K562 (cell line): ENCODE data around the gene DNMBP. TPM values are rescaled to one million over a fixed set of nuclear protein-coding genes. Genes with fewer than 3 reads are reported as not detected.
"Not testable (repeated sequence)": the region's sequence is repeated elsewhere in the genome, so short reads cannot be mapped to it uniquely, and the experiment has no call there.

Source experiments
- ATAC-seq: fragments of 200-7000 bp; cut with Tn5 transposase; 3 replicates; pipeline ENCODE4 v1.9.1; 2020; ENCODE audit warnings: moderate library complexity
- BruUV-seq: library from RNA; stranded (reverse); fragments of 400-500 nt; replicated peaks from 2 replicates; lab custom pipeline; 2021; lab: Mats Ljungman, UMichigan
- CTCF ChIA-PET: fragments of 300-600 bp; formaldehyde crosslinking; extraction: SDS; loops from one replicate; lab custom pipeline; 2021; ENCODE audit warnings: low intra/inter-chr PET ratio; lab: Yijun Ruan, JAX
- POLR2A ChIA-PET: fragments of 300-600, 350-650 bp; sonication (Branson Sonifier 250); formaldehyde crosslinking; extraction: SDS; loops from one replicate; lab custom pipeline; 2021; ENCODE audit warnings: antibody characterized with exemption, inconsistent platforms; lab: Yijun Ruan, JAX
- DNase-seq, 4 experiments: peaks; one replicate each; pipeline versions ENCODE4 v3.0.0 to v3.0.0-alpha.2; 2011 to 2018; ENCODE audit warnings: low spot score in 3 of 4, mixed read lengths in 3 of 4; ENCODE audit errors: extremely low read depth in 1 of 4
- FAIRE-seq: peaks from 2 replicates; lab custom pipeline; 2011; peaks lifted over from hg19 to GRCh38; lab: Jason Lieb, UNC
- H2AFZ ChIP-seq: 2 replicates; pipeline ENCODE4 v1.6.0; 2011; ENCODE audit warnings: low read depth, low read length, control low read depth, inconsistent platforms
- H3K27ac ChIP-seq: fragments of 200-600 bp; 3 replicates; pipeline ENCODE4 v1.8.0; 2011; ENCODE audit warnings: low read depth, mild to moderate bottlenecking, control low read depth, inconsistent platforms, low read length, moderate library complexity, mixed read lengths; ENCODE audit errors: extremely low read depth
- H3K27me3 ChIP-seq, 2 experiments: fragments of 300-600 bp in 1 of 2; 2 replicates in 1 of 2; 3 replicates in 1 of 2; pipeline versions ENCODE4 v1.6.0 to v1.8.0; 2011; ENCODE audit warnings: inconsistent platforms in 2 of 2, low read length in 2 of 2, mild to moderate bottlenecking in 1 of 2, mixed read lengths in 1 of 2, moderate library complexity in 1 of 2; ENCODE audit not compliant: control insufficient read depth in 2 of 2, insufficient read depth in 2 of 2
- H3K36me3 ChIP-seq: fragments of 300-600 bp; 3 replicates; pipeline ENCODE4 v1.8.0; 2011; ENCODE audit warnings: mild to moderate bottlenecking, low read length, inconsistent platforms; ENCODE audit not compliant: control insufficient read depth, insufficient read depth
- H3K4me1 ChIP-seq, 2 experiments: fragments of 200-600 bp in 1 of 2; replicated peaks in 1 of 2; 2 replicates in 1 of 2; 3 replicates in 1 of 2; pipeline versions ENCODE4 v1.5.1 to v1.8.0; 2011; ENCODE audit warnings: inconsistent platforms in 2 of 2, low read length in 2 of 2, mild to moderate bottlenecking in 1 of 2, mixed read lengths in 1 of 2, moderate library complexity in 1 of 2; ENCODE audit not compliant: control insufficient read depth in 2 of 2, insufficient read depth in 2 of 2
- H3K4me2 ChIP-seq: 2 replicates; pipeline ENCODE4 v1.6.1; 2011; ENCODE audit warnings: low read length, control low read depth, inconsistent platforms, mixed read lengths; ENCODE audit not compliant: insufficient read depth
- H3K4me3 ChIP-seq: fragments of 200-600 bp; sonication (generic), shearing (Covaris generic); 2 replicates; pipeline ENCODE4 v1.5.1; 2016; ENCODE audit warnings: control low read depth, inconsistent platforms
- H3K79me2 ChIP-seq: fragments of 200-600 bp; 3 replicates; pipeline ENCODE4 v1.8.0; 2011; ENCODE audit warnings: low read length, inconsistent platforms; ENCODE audit not compliant: control insufficient read depth, insufficient read depth
- H3K9ac ChIP-seq, 2 experiments: 2 replicates each; pipeline versions ENCODE4 v1.6.0 to v1.6.1; 2011; ENCODE audit warnings: low read depth in 2 of 2, low read length in 2 of 2, control low read depth in 1 of 2, inconsistent platforms in 1 of 2, mild to moderate bottlenecking in 1 of 2, mixed read lengths in 1 of 2; ENCODE audit not compliant: insufficient read depth in 1 of 2
- H3K9me1 ChIP-seq: one replicate; pipeline ENCODE4 v1.6.0; 2011; ENCODE audit warnings: inconsistent platforms, mild to moderate bottlenecking, low read length, moderate library complexity; ENCODE audit not compliant: control insufficient read depth, insufficient read depth
- H3K9me3 ChIP-seq: replicated peaks from 2 replicates; pipeline ENCODE4 v1.5.1; 2011; ENCODE audit warnings: low read depth, low read length, inconsistent platforms; ENCODE audit not compliant: control insufficient read depth, insufficient read depth
- H4K20me1 ChIP-seq: replicated peaks from 2 replicates; pipeline ENCODE4 v1.6.1; 2011; ENCODE audit warnings: low read length, inconsistent platforms, mixed read lengths; ENCODE audit not compliant: control insufficient read depth, insufficient read depth
- U2AF1 ChIP-seq: fragments of 200-400 bp; formaldehyde crosslinking; optimal IDR thresholded peaks from 2 replicates; pipeline ENCODE3; 2017; ENCODE audit warnings: mild to moderate bottlenecking, low read depth, low read length, moderate library complexity
- XRCC3 ChIP-seq: fragments of 450-650 bp; IDR thresholded peaks from 2 replicates; pipeline ENCODE4 v1.6.1; 2017; ENCODE audit warnings: mild to moderate bottlenecking, moderate library complexity
- ZMIZ1 ChIP-seq, 2 experiments: fragments of 150-350 bp in 1 of 2; IDR thresholded peaks; 2 replicates each; pipeline ENCODE4 v1.6.1; 2012 to 2016; ENCODE audit warnings: low read depth in 2 of 2, low read length in 2 of 2, mild to moderate bottlenecking in 1 of 2, moderate library complexity in 1 of 2
- WGBS: fragments of 100-300 bp; shearing (Covaris generic); methylation state at CpG from one replicate; pipeline ENCODE4 v1.1.6; 2016; ENCODE audit warnings: low coverage, mixed read lengths; ENCODE audit not compliant: insufficient coverage; ENCODE audit errors: missing lambda C conversion rate; 5-methylcytosine and 5-hydroxymethylcytosine counted together
- in situ Hi-C: fragments of 300-500 bp; cut with MboI; formaldehyde crosslinking; loops from 4 replicates; pipeline ENCODE4 v1.15.0; 2018; ENCODE audit warnings: inconsistent platforms, mixed read lengths
- intact Hi-C: fragments of 100-400 bp; cut with micrococcal nuclease; formaldehyde crosslinking; loops from 2 replicates; pipeline ENCODE4 v1.14.2; 2022
- polyA plus RNA-seq, 8 experiments: library from polyadenylated mRNA; depleted of rRNA in 4 of 8; stranded (reverse) in 5 of 8; unstranded in 3 of 8; fragments of >200 nt; fragmentation: Nextera tagmentation in 2 of 8; fragmentation: Illumina TruSeq in 1 of 8; extraction: Ambion mirVana in 2 of 8; extraction: Trizol in 1 of 8; gene quantifications; 2 replicates each; pipeline versions ENCODE4 v1.2.1 to v1.2.3, GENCODE V29; 2011 to 2014; ENCODE audit warnings: inconsistent platforms in 1 of 8, missing spikeins in 1 of 8
- total RNA-seq, 7 experiments: library from RNA; depleted of rRNA in 6 of 7; stranded (reverse); fragments of >200 nt in 6 of 7; fragmentation: Illumina TruSeq in 2 of 7; extraction: Trizol in 2 of 7; gene quantifications; 2 replicates each; pipeline versions ENCODE4 v1.2.1 to v1.2.3, GENCODE V29; 2011 to 2021; ENCODE audit warnings: low replicate concordance in 1 of 7

Gene DNMBP
- total and polyA plus RNA-seq, 9 of the 15 experiments (the other 6 are each of a cell fraction or from before 2014, with no cell fraction given), result 0.83 to 3.7 (median 2.2) TPM

GRCh38 chr10:99869581-99870122 lies 140.1 kb downstream of the DNMBP start (continued):
- no peak for TF ChIP-seq ZMIZ1 (IDR thresholded peaks at IDR 0.05; ENCODE audit: low read depth in 2 of 2, low read length in 2 of 2)
- no peak for TF ChIP-seq U2AF1
- no peak for TF ChIP-seq XRCC3

DNA sequence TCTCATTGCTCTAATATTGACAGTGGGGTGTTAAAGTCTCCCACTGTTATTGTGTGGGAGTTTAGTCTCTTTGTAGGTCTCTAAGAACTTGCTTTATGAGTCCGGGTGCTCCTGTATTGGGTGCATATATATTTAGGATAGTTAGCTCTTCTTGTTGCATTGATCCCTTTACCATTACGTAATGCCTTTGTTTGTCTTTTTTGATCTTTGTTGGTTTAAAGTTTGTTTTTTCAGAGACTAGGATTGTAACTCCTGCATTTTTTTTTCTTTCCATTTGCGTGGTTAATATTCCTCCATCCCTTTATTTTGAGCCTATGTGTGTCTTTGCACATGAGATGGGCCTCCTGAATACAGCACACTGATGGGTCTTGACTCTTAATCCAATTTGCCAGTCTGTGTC lies 142.5 kb downstream of the DNMBP start:
- WGBS, result 0% methylated on average over 3 of the region's 3 CpGs
- DNase-seq, ATAC-seq, H3K9me1 ChIP-seq, H3K36me3 ChIP-seq, FAIRE-seq, H3K4me2 ChIP-seq, H3K9me3 ChIP-seq, H3K79me2 ChIP-seq, H3K9ac ChIP-seq, H2AFZ ChIP-seq, BruUV-seq, in situ Hi-C loops, H3K27me3 ChIP-seq, H3K27ac ChIP-seq, H3K4me1 ChIP-seq, H4K20me1 ChIP-seq, intact Hi-C loops, H3K4me3 ChIP-seq, CTCF ChIA-PET: not testable (repeated sequence)
- POLR2A ChIA-PET, result interaction anchor here (1.3 kb wide), 1 partner anchor 34 kb away, joined by 3 read pairs; no protein-coding TSS in a partner anchor

GRCh38 chr10:99863535-99864240 lies 146.1 kb downstream of the DNMBP start:
- H3K27me3 ChIP-seq, H2AFZ ChIP-seq, H3K36me3 ChIP-seq, H3K79me2 ChIP-seq, FAIRE-seq, H4K20me1 ChIP-seq, in situ Hi-C loops, H3K4me1 ChIP-seq, H3K27ac ChIP-seq, H3K9ac ChIP-seq, ATAC-seq, intact Hi-C loops, H3K9me1 ChIP-seq, BruUV-seq, H3K9me3 ChIP-seq, H3K4me2 ChIP-seq, H3K4me3 ChIP-seq, CTCF ChIA-PET, DNase-seq: not testable (repeated sequence)
- POLR2A ChIA-PET, result interaction anchor here (1.3 kb wide), 1 partner anchor 209 kb away, joined by 3 read pairs; no protein-coding TSS in a partner anchor
- 5% methylated on average over 7 of the region's 9 CpGs for WGBS
